Measurements from ENCODE around the gene KCNK6.

DNA sequence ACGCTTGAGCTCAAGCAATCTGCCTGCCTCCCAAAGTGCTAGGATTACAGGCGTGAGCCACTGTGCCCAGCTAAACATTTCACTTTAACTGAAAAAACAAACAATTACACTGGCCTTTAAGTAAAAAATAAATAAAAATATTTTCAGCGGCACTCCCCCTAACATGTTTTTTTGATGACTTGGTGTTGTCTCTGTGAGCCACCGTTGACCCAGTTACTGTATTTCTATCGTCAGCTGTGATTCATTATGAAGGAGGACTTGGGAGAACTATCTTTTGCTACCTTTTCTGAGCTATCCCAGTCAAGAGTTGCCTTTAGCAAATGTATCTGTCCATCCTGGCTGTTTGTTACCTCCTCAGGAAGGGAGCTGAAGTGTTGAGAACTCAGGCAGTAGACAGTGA lies 34.1 kb upstream of the KCNK6 start:
- TF ChIP-seq, protein P1, sequence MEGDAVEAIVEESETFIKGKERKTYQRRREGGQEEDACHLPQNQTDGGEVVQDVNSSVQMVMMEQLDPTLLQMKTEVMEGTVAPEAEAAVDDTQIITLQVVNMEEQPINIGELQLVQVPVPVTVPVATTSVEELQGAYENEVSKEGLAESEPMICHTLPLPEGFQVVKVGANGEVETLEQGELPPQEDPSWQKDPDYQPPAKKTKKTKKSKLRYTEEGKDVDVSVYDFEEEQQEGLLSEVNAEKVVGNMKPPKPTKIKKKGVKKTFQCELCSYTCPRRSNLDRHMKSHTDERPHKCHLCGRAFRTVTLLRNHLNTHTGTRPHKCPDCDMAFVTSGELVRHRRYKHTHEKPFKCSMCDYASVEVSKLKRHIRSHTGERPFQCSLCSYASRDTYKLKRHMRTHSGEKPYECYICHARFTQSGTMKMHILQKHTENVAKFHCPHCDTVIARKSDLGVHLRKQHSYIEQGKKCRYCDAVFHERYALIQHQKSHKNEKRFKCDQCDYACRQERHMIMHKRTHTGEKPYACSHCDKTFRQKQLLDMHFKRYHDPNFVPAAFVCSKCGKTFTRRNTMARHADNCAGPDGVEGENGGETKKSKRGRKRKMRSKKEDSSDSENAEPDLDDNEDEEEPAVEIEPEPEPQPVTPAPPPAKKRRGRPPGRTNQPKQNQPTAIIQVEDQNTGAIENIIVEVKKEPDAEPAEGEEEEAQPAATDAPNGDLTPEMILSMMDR (IDR thresholded peaks at IDR 0.05), result no peak
- TF ChIP-seq POLR2A (IDR thresholded peaks at IDR 0.05) (no peak), EP300 (IDR thresholded peaks at IDR 0.05; ENCODE audit: low read depth) (no peak)
